ENCODE measurements around the gene PLXNA3. TPM values are rescaled to one million over a fixed set of nuclear protein-coding genes. Genes with fewer than 3 reads are reported as not detected.

The PLXNA3 gene
- total RNA-seq, 1 experiment from 2014 or later = 36.3 TPM

- no peak overlapping the region for H3K18ac ChIP-seq (ENCODE audit: insufficient read length, low read depth, low read length)
- H2BK12ac ChIP-seq (ENCODE audit: insufficient read length, low read depth, low read length) = no peak overlapping the region
- H3T11ph ChIP-seq (ENCODE audit: low read length) = no peak overlapping the region
- H2BK120ac ChIP-seq (ENCODE audit: low read depth, low read length, poor library complexity, severe bottlenecking) = no peak overlapping the region
- H4K91ac ChIP-seq (ENCODE audit: insufficient read length, low read depth, low read length) = no peak overlapping the region
- peaks cover 13% of the 10 kb centered on the region for H3K9me3 ChIP-seq (ENCODE audit: control insufficient read depth, low read depth, low read length)
- H3K4me1 ChIP-seq (ENCODE audit: insufficient read depth, low read length) = no peaks in the 10 kb centered on the region
- no peaks in the 10 kb centered on the region for H3K27me3 ChIP-seq (ENCODE audit: insufficient read depth, low read length)
- no peaks in the 10 kb centered on the region for H3K79me2 ChIP-seq (ENCODE audit: insufficient read depth, low read length)
- Mint-ChIP-seq H3K36me3 (ENCODE audit: insufficient read depth in 1 of 3, low read depth in 3 of 3) (peaks cover 17 to 35% (median 21%) of the 10 kb centered on the region in 3 experiments), H3K4me1 (peaks cover 10 to 15% of the 10 kb centered on the region in 2 experiments), H3K4me3 (peak overlapping the region; percentile 78 to 79), H3K27me3 (ENCODE audit: low read depth) (no peaks in the 10 kb centered on the region), H3K9me3 (peaks cover 44 to 58% of the 10 kb centered on the region in 2 experiments), H3K27ac (no peak overlapping the region)
- H3K79me1 ChIP-seq (ENCODE audit: insufficient read depth, low read depth, low read length, poor library complexity, severe bottlenecking) = no peaks in the 10 kb centered on the region
- H3K9ac ChIP-seq (ENCODE audit: extremely low read depth, insufficient read length, low read length) = no peak overlapping the region
- no peak for TF ChIP-seq CTCF (conservative IDR thresholded peaks at IDR 0.05)
- H3K56ac ChIP-seq (ENCODE audit: insufficient read length, low read depth, low read length) = no peak overlapping the region
- DNase-seq = peak; percentile 82
- H2AFZ ChIP-seq (ENCODE audit: low read length) = no peak overlapping the region
- no peak overlapping the region for H3K23ac ChIP-seq (ENCODE audit: insufficient read length, low read depth, low read length)
- peak overlapping the region; percentile 43 for H3K4me2 ChIP-seq (ENCODE audit: insufficient read depth, insufficient read length, low read length)
- no peaks in the 10 kb centered on the region for H4K20me1 ChIP-seq (ENCODE audit: control insufficient read depth, insufficient read depth, insufficient read length)
- no peak overlapping the region for H4K8ac ChIP-seq (replicated peaks; ENCODE audit: insufficient read length, low read depth, low read length)
- no peak overlapping the region for H2BK20ac ChIP-seq (ENCODE audit: low read depth, low read length, poor library complexity, severe bottlenecking)
- WGBS (ENCODE audit: extremely low coverage, insufficient read length, low lambda C conversion rate) = no CpG with 5 or more reads among the region's 29 CpGs
- H3K14ac ChIP-seq (ENCODE audit: insufficient read depth, low read length) = no peak overlapping the region
- no peak overlapping the region for H2BK15ac ChIP-seq (ENCODE audit: low read depth, low read length)
- no peak overlapping the region for H3K27ac ChIP-seq (ENCODE audit: insufficient read length, low read depth, low read length)
- H2BK5ac ChIP-seq (ENCODE audit: insufficient read length, low read length) = no peak overlapping the region
- no peak overlapping the region for H4K5ac ChIP-seq (ENCODE audit: insufficient read length, low read depth, low read length)
- H3K4ac ChIP-seq (ENCODE audit: low read depth, low read length) = no peak overlapping the region
- peaks cover 4% of the 10 kb centered on the region for H3K23me2 ChIP-seq (ENCODE audit: insufficient read length, low read depth, low read length, poor library complexity, severe bottlenecking)
- H2AK5ac ChIP-seq (ENCODE audit: insufficient read length, low read length) = no peak overlapping the region
Measured at GRCh38 chrX:154411981-154412340, 46.1 kb upstream of the PLXNA3 start.
